ENCODE results near the gene PITPNB. TPM values are rescaled to one million over a fixed set of nuclear protein-coding genes. Genes with fewer than 3 reads are reported as not detected.

PITPNB gene
- total RNA-seq, 4 donors from 2014 or later: 12.1 to 18.7 (median 16.1) TPM

- in situ Hi-C loops (cut with MboI; ENCODE audit: low sequenced_read_pairs in 4 of 4) (no loop called here), intact Hi-C loops (cut with DNase I; ENCODE audit: low total_unique reads) (no loop called here)
- Histone ChIP-seq H3K9me3 (no peaks in the 10 kb centered on the region), H3K4me1 (no peaks in the 10 kb centered on the region), H3K36me3 (peaks cover 0 to 6% of the 10 kb centered on the region in 2 donors), H3K4me3 (no peak overlapping the region), H3K27ac (no peak overlapping the region), H3K27me3 (no peaks in the 10 kb centered on the region)
- ATAC-seq (no peak), DNase-seq (no peak)
- TF ChIP-seq CTCF (IDR thresholded peaks at IDR 0.05 in 4 of 5, conservative IDR thresholded peaks at IDR 0.05 in 1 of 5): no peak
- no peak for TF ChIP-seq POLR2A (IDR thresholded peaks at IDR 0.05)
These were observed 15.0 kb upstream of the PITPNB start for GRCh38 chr22:27934069-27934468.

DNA sequence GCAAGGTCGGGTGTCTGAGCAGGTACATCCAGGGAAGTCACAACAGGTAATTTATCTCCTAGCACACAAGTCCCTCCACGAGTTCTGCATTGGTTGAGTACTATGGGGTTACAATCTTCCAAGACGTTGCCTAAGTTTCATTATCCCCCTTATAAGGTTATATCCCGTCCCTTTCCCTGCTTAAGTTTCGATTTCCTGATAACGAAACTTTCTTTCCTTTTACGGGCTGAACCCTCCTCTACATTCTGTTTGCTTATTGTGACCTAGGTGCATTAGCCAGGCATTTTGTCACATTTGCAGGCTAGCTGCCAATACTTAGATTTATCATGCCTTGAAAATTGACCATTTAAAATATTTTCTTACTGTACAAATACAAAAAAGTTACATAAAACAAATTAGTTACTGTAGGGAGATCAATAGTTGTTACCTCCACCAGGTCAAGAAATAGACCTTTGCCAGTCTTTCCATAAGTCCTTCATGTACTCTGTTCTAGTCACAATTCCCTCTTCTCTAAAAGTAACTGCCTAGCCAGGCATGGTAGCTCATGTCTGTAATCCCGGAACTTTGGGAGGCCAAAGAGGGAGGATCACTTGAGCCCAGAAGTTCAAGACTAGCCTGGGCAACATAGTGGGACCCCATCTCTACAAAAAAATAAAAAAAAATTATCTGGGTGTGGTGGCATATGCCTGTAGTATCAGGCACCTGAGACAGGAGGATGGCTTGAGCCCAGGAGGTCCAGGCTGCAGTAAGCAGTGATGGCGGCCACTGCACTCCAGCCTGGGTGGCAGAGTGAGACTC lies 14.3 kb upstream of the PITPNB start:
- TF ChIP-seq CTCF (IDR thresholded peaks at IDR 0.05 in 4 of 5, conservative IDR thresholded peaks at IDR 0.05 in 1 of 5) (no peak), POLR2A (IDR thresholded peaks at IDR 0.05) (no peak)
- DNase-seq (no peak), ATAC-seq (no peak)
- H3K27me3 ChIP-seq: no peaks in the 10 kb centered on the region
- H3K4me1 ChIP-seq: no peaks in the 10 kb centered on the region
- H3K4me3 ChIP-seq: peak overlapping the region in 1 of 4 donors; percentile 19
- in situ Hi-C loops (cut with MboI; ENCODE audit: low sequenced_read_pairs in 4 of 4) (no loop called here), intact Hi-C loops (cut with DNase I; ENCODE audit: low total_unique reads) (no loop called here)
- no peaks in the 10 kb centered on the region for H3K9me3 ChIP-seq
- no peak overlapping the region for H3K27ac ChIP-seq
- peaks cover 0 to 6% of the 10 kb centered on the region in 2 donors for H3K36me3 ChIP-seq

GRCh38 chr22:27930331-27931060 lies 11.4 kb upstream of the PITPNB start:
- in situ Hi-C loops (cut with MboI; ENCODE audit: low sequenced_read_pairs in 4 of 4) (no loop called here), intact Hi-C loops (cut with DNase I; ENCODE audit: low total_unique reads) (no loop called here)
- TF ChIP-seq POLR2A (IDR thresholded peaks at IDR 0.05) (no peak), CTCF (IDR thresholded peaks at IDR 0.05 in 4 of 5, conservative IDR thresholded peaks at IDR 0.05 in 1 of 5) (no peak)
- no peaks in the 10 kb centered on the region for H3K9me3 ChIP-seq
- no peaks in the 10 kb centered on the region for H3K27me3 ChIP-seq
- ATAC-seq (no peak), DNase-seq (no peak)
- no peak overlapping the region for H3K27ac ChIP-seq
- H3K36me3 ChIP-seq: peaks cover 0 to under 1% of the 10 kb centered on the region in 2 donors
- H3K4me3 ChIP-seq: no peak overlapping the region
- H3K4me1 ChIP-seq: no peaks in the 10 kb centered on the region

- no peaks in the 10 kb centered on the region for H3K27me3 ChIP-seq
- TF ChIP-seq POLR2A (IDR thresholded peaks at IDR 0.05): no peak
- no peak for TF ChIP-seq CTCF (IDR thresholded peaks at IDR 0.05 in 4 of 5, conservative IDR thresholded peaks at IDR 0.05 in 1 of 5)
- in situ Hi-C loops (cut with MboI; ENCODE audit: low sequenced_read_pairs in 4 of 4): no loop called here
- DNase-seq: no peak
- H3K36me3 ChIP-seq: no peaks in the 10 kb centered on the region
- H3K4me1 ChIP-seq: no peaks in the 10 kb centered on the region
- no peak overlapping the region for H3K4me3 ChIP-seq
- no peak for ATAC-seq
- intact Hi-C loops (cut with DNase I; ENCODE audit: low total_unique reads): no loop called here
- no peaks in the 10 kb centered on the region for H3K9me3 ChIP-seq
- no peak overlapping the region for H3K27ac ChIP-seq
These were observed 8.6 kb upstream of the PITPNB start for GRCh38 chr22:27927608-27928007.

Data from gastrocnemius medialis (tissue), 4 donors.